GM15510 (cell line): ENCODE results near the gene TYROBP.

Experiments
- POLR2A ChIP-seq: IDR thresholded peaks from 3 replicates; pipeline ENCODE4 v1.6.1; 2011; ENCODE audit warnings: borderline replicate concordance; ENCODE audit not compliant: insufficient read length; ENCODE audit errors: extremely low read depth

Gene TYROBP

DNA sequence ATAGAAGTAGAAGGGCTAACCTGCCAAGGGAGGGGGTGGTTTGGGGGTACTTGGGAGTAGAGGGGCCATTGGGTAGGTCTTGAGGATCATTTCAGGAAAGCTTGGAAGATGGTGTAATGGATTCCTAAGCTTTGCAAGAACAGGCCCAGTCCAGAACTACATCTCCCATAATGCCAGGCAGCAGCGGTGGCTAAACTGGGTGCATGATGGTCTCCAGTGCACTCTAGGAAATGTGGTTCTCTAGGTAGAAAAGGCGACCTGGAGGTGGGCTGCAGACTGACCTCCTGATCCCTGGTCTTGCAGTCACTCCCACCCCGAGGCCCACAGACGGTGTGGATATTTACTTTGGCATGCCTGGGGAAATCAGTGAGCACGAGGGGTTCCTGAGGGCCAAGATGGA, 35.9 kb downstream of the TYROBP start:
- no peak for TF ChIP-seq POLR2A

DNA sequence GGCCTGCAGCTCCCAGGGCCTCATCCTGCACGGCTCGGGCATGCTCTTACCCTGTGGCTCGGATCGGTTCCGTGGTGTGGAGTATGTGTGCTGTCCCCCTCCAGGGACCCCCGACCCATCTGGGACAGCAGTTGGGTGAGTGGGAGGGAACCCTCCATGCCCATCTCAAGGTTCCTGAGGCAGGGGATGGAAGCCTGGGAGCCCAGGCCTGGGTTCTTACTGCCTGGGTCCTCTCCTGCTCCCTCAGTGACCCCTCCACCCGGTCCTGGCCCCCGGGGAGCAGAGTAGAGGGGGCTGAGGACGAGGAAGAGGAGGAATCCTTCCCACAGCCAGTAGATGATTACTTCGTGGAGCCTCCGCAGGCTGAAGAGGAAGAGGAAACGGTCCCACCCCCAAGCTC, 36.5 kb downstream of the TYROBP start:
- no peak for TF ChIP-seq POLR2A

DNA sequence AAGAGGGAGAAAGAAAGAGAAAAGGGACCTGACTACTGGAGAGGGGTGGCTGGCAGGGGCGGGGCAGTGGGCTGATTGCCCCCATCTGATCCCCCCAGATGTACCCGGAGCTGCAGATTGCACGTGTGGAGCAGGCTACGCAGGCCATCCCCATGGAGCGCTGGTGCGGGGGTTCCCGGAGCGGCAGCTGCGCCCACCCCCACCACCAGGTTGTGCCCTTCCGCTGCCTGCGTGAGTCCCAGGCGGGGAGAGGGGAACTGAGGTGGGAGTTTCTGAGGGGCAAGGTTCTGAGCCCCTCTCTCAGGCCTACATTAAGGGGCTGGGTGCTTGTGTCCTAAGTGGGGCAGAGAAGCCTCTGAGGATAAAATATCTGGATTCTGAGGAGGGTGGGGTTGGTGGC, 37.3 kb downstream of the TYROBP start:
- no peak for TF ChIP-seq POLR2A

GRCh38 chr19:35869327-35870123, 38.6 kb downstream of the TYROBP start:
- TF ChIP-seq POLR2A: no peak

DNA sequence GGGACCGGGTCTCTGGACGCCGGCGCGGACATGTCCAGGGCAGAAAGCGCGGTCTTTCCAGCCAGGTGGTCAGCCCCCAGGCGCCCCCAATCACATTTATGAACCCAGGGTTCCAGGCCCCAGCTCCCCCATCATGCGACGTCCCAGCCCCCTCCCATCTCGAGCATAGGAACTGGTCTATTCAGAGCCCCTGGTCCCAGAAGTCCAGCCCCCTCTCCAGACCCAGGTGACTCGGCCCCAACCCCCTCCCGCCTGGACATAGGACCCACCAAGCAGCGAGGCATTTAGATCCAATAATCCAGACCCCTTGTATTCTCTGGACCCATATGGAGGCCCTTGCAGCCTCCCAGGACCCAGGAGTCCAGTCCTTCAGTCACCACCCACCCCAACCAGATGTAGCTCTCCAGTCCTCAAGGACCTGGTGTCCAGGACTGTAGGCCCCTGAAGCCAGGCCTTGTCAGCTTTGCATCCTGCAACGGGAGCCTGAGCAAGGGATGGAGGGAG, 39.2 kb downstream of the TYROBP start:
- TF ChIP-seq POLR2A: no peak

DNA sequence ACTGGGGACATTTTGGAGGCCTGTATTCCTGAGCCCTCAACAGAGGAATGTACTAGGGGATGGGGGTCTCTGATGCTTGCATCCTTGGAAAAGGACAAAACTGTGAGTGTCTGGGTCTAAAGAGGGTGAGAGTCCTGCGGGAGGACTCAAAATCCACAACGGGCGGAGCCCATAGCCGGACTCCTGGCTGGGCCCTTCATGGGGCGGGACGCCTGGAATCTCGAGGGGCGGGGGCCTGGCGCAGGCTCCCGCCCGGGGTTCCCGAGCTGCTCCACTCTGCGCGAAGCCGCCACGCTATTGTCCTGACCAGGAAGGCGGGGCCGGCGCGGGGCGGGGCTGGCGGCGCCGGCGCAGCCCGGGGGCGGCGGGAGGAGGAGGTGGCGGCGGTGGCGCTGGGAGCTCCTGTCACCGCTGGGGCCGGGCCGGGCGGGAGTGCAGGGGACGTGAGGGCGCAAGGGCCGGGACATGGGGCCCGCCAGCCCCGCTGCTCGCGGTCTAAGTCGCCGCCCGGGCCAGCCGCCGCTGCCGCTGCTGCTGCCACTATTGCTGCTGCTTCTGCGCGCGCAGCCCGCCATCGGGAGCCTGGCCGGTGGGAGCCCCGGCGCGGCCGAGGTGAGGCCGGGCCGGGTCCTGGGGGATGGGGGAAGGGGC, 39.8 kb downstream of the TYROBP start, which contains the start of gene APLP1:
Gene APLP1 (plus strand): TSS at position 403 of the 651 bp plus-strand sequence. CDS start 63 bp downstream, at position 466.
- no peak for TF ChIP-seq POLR2A

DNA sequence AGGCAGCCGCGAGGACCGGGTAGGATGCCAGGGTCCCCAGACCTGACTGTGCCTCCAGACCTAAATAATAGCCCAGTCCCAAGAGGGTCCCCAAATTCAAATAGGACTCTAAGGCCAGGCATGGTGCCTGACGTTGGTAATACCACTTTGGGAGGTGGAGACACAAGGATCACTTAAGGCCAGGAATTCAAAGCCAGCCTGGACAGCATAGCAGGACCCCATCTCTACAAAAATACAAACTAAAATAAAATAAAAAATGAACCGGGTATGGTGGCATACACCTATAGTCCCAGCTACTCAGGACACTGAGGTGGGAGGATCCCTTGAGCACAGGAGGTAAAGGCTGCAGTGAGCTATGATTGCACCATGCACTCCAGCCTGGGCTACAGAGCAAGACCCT, 45.1 kb downstream of the TYROBP start:
- TF ChIP-seq POLR2A: no peak

- TF ChIP-seq POLR2A: no peak
Observed at GRCh38 chr19:35862528-35862927, 45.6 kb downstream of the TYROBP start.

GRCh38 chr19:35861640-35862160, 46.4 kb downstream of the TYROBP start:
- TF ChIP-seq POLR2A: no peak

GRCh38 chr19:35860818-35861639, 47.1 kb downstream of the TYROBP start:
- TF ChIP-seq POLR2A: no peak

DNA sequence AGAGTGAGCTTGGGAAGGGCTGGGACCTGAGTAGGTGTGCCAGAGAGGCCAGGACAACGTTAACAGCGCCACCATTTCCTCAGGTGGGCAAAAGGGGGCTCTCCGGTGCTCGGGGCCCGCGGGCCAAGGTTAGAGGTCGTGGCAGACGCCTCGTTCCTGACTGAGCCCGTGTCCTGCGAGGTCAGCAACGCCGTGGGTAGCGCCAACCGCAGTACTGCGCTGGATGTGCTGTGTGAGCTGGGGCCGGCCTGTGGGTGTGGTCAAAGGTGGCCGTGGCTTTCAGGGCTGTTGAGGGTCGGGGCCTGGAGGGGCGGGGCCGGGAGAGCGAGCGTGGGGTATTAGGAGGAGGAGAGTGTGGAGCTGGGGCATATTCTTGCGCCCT, 47.7 kb downstream of the TYROBP start:
- TF ChIP-seq POLR2A: no peak

DNA sequence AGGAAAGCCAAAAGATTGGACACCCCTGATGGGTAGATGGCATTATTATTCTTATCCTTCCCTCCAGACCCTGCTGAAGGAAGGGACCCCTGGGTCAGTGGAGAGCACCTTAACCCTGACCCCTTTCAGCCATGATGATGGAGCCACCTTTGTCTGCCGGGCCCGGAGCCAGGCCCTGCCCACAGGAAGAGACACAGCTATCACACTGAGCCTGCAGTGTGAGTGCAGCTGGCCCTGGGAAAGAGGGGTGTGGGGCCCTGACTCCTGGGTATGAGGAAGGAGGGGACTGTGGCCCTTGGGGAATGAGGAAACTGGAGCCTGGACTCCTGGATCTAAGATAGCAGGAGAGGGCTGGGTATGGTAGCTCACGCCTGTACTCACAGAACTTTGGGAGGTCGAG, 48.7 kb downstream of the TYROBP start:
- no peak for TF ChIP-seq POLR2A

- no peak for TF ChIP-seq POLR2A
Observed at GRCh38 chr19:35858311-35858710, 49.8 kb downstream of the TYROBP start.

- TF ChIP-seq POLR2A: no peak
Observed at GRCh38 chr19:35856546-35857149, 51.4 kb downstream of the TYROBP start, which contains the start of gene KIRREL2. Gene KIRREL2 (plus strand): TSS chr19:35856911. CDS start chr19:35857120, 209 bp downstream.
